ENCODE results near the gene C4orf50. TPM values are rescaled to one million over a fixed set of nuclear protein-coding genes. Genes with fewer than 3 reads are reported as not detected.

Gene C4orf50
- total RNA-seq, 4 donors from 2014 or later, result under 0.01 to 0.16 (median under 0.01) TPM

DNA sequence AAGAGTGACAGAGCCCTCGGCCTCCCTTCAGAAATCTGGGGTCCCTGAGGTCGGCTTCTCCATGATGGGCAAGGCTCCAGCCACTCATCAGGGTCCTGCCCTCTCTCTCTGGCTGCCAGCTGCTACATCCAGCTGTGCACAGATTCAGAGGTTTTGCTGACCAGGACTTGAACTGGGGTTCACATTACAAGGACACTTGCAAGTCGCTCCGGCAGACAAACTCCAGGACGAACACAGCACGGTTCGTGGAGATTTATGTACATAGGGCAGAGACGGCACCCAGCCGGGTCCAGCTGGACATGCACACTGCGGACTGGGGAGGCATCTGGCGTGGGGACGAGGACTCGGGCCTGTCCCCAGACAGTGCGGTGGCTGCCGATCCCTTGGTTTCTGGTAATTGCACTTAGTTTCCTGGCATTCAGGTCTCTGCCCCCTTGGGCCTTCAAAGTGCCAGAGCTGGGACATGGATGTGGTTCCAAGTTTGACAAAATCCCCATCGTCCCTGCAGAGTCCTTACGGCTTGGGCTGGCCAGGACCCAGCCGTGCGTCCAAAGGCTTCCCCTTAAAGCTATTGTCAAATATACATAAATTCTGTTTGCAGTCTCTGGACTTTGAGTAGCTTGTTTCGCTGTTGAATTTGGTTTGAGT lies 6.2 kb upstream of the C4orf50 start:
- TF ChIP-seq, protein P1, sequence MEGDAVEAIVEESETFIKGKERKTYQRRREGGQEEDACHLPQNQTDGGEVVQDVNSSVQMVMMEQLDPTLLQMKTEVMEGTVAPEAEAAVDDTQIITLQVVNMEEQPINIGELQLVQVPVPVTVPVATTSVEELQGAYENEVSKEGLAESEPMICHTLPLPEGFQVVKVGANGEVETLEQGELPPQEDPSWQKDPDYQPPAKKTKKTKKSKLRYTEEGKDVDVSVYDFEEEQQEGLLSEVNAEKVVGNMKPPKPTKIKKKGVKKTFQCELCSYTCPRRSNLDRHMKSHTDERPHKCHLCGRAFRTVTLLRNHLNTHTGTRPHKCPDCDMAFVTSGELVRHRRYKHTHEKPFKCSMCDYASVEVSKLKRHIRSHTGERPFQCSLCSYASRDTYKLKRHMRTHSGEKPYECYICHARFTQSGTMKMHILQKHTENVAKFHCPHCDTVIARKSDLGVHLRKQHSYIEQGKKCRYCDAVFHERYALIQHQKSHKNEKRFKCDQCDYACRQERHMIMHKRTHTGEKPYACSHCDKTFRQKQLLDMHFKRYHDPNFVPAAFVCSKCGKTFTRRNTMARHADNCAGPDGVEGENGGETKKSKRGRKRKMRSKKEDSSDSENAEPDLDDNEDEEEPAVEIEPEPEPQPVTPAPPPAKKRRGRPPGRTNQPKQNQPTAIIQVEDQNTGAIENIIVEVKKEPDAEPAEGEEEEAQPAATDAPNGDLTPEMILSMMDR (IDR thresholded peaks at IDR 0.05; ENCODE audit: low read depth), result no peak

DNA sequence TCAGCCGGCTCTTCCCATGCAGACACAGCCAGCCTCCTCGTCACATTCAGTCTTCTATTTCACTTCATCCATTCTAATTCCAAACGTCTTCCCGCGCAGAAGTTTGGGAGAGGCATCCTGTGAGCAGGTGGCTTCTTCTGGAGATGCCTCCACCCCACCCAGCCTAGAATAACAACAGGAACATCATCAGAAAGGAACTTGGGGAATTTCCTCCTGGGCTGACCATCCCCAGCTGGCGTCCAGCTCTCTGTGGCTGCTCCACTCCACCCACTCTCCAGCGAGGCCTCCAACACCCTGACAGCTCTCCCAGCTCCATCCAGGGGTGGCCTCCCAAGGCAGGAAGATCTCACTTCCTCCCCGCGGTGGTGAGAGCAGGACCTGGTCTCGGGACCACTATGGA lies 5.5 kb upstream of the C4orf50 start:
- TF ChIP-seq, protein P1 (IDR thresholded peaks at IDR 0.05; ENCODE audit: low read depth), result no peak

DNA sequence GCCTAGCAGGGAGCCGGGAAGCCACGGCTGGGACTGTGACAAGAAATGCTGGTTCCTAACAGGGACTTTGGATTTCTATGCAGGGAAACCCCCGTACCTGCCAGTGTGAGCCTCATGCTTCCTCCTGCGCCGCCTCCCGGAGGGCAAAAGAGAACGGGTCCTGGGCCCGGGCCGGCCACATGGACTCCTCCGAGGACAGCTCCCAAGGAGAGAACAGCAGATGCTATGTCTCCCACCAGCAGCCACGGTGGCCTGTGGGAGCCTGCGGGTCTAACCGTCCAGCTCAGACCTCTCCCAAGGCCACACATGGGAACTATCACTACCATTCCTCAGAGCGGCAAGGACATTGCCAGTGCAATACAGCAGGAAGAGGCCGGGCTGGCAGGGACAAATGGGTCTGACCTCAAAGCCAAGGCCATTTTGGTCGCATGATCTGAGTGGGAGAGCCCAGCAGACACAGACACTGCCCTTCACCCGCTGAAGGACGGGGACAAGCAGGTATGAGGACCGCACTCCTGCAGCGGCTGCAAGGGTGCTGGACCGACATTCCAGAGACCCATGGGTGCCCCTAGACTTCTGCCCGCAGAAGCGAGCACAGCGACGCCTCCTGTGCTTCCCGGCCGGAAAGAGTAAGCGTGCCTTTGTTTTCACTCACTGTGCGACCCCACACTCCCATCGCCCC lies 4.5 kb upstream of the C4orf50 start:
- TF ChIP-seq, protein P1 (IDR thresholded peaks at IDR 0.05; ENCODE audit: low read depth), result no peak

DNA sequence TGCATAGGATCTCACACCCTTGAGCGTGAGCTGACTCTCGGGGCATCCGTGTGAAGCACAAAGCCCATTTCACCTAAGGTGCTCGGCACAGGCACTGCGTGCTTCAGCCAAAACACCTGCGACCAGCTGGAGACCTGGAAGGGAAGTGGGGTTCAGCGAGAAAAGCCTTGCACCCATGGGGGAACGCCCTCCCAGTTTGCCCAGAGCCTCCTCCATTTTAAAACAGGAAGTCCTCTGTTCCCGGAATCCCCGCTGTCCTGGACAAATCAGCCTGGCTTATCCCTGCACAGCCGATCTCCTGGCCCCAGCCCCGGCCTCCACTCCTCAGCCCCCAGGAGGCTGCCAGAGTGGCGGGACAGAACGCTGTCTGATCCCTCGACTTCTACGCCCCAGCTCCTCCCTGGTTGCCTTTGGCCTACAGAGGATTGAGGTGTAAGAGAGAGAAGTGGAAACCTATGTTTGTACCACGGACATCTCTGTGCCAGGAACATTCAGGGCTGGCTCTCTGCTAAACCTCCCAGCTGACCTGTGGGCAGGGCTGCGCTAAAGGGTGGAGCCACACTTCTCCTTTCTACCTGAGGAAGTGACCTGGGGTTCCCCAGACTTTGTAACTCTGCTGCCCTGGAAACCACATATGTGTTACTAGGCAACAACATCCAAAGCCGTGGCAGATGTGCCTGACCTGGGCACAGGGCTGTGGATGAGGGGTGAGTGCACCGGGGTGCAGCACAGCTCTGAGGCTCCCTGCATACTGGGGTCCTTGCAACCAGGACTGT lies 3.8 kb upstream of the C4orf50 start:
- TF ChIP-seq, protein P1 (IDR thresholded peaks at IDR 0.05; ENCODE audit: low read depth), result no peak

DNA sequence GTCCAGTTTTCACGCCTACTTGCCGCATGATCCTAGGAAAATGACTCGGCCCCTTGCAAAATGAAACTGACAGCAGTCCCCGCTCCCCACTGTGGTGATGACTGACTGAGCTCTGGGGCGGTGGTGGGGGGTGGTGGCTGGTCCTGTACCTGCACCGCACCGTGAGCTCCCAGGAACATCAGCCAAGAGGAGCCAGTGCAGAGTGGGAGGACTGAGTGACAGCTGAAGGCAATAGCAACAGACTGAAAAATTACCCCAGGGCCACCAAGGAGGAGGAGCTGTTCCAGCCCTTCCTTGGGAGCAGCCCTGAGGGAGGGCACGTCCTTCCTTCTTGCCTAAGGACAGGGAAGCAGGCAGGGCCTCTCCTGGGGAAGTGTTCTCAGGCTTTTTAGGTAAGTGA lies 2.4 kb upstream of the C4orf50 start:
- TF ChIP-seq, protein P1 (IDR thresholded peaks at IDR 0.05; ENCODE audit: low read depth), result no peak

DNA sequence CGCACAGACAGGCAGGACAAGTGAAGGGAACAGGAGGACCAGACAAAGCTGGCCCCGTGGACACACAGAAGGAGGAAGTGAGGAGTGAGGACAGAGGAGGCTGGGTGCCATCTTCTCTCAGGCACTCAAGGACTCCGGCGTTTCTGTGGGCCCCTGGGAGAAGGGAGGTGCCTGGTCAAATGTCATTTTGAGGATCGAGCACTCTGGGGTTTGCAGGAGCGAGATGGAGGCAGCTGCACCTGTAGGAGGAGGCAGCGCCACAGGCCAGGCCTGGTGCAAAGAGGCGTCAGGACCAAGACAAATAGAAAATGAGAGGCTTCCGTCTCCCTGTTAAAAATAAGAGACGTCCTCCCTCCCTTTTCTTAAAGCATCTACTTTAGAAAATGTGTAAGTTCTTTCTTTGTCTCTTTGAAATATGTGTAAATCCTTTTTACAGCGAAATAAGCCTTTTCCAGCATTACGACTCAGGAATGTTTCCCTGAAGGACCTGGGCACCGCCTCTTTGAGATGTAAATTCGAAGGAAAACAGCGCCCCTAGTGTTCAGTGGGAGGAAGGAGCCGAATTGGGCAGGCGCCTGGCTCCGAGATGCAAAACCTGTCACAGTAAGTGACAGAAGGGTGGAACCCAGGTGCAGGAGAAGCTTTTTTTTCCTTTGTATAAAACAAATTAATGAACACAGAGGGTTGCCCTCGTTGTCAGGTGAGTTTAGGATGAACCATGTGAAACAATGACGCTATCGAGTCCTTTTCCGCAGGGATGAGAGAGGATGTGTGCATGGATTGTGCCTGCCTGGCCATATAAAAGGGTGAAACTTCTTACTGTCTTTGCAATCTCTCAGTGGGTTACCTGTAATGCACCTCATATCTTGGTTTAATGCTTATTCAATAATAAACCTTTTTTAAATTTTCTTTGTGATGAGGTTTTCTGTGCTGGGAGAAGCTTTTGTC lies 1.4 kb upstream of the C4orf50 start:
- TF ChIP-seq, protein P1 (IDR thresholded peaks at IDR 0.05; ENCODE audit: low read depth), result no peak

All from subcutaneous adipose tissue (tissue), 4 donors.